Ishikawa (cell line): ENCODE data around the gene ZNF319.

ENCODE experiments used
- CEBPB ChIP-seq: IDR thresholded peaks from 2 replicates; pipeline ENCODE4 v1.6.1; 2012
- EP300 ChIP-seq: IDR thresholded peaks from 2 replicates; pipeline ENCODE4 v1.6.1; 2012; ENCODE audit warnings: borderline replicate concordance
- FOXM1 ChIP-seq: IDR thresholded peaks from 2 replicates; pipeline ENCODE4 v1.6.1; 2012; ENCODE audit warnings: low read depth, borderline replicate concordance
- TAF1 ChIP-seq: IDR thresholded peaks from 2 replicates; pipeline ENCODE4 v1.6.1; 2012; ENCODE audit warnings: low read depth, mild to moderate bottlenecking
- TF ChIP-seq, protein P1 (sequence below): IDR thresholded peaks from 2 replicates; pipeline ENCODE4 v1.6.1; 2012; ENCODE audit warnings: low read depth, mild to moderate bottlenecking

GRCh38 chr16:58027161-58027915, 26.9 kb upstream of the ZNF319 start:
- TF ChIP-seq CEBPB: no peak
- TF ChIP-seq, protein P1, sequence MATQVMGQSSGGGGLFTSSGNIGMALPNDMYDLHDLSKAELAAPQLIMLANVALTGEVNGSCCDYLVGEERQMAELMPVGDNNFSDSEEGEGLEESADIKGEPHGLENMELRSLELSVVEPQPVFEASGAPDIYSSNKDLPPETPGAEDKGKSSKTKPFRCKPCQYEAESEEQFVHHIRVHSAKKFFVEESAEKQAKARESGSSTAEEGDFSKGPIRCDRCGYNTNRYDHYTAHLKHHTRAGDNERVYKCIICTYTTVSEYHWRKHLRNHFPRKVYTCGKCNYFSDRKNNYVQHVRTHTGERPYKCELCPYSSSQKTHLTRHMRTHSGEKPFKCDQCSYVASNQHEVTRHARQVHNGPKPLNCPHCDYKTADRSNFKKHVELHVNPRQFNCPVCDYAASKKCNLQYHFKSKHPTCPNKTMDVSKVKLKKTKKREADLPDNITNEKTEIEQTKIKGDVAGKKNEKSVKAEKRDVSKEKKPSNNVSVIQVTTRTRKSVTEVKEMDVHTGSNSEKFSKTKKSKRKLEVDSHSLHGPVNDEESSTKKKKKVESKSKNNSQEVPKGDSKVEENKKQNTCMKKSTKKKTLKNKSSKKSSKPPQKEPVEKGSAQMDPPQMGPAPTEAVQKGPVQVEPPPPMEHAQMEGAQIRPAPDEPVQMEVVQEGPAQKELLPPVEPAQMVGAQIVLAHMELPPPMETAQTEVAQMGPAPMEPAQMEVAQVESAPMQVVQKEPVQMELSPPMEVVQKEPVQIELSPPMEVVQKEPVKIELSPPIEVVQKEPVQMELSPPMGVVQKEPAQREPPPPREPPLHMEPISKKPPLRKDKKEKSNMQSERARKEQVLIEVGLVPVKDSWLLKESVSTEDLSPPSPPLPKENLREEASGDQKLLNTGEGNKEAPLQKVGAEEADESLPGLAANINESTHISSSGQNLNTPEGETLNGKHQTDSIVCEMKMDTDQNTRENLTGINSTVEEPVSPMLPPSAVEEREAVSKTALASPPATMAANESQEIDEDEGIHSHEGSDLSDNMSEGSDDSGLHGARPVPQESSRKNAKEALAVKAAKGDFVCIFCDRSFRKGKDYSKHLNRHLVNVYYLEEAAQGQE: no peak
- TF ChIP-seq TAF1: no peak
- TF ChIP-seq EP300: no peak
- no peak for TF ChIP-seq FOXM1
